ENCODE results near the gene ANKDD1A. TPM values are rescaled to one million over a fixed set of nuclear protein-coding genes. Genes with fewer than 3 reads are reported as not detected.

ANKDD1A gene
- total RNA-seq, 1 donor from 2014 or later, result 4.1 TPM

GRCh38 chr15:64907991-64908390 is 3.7 kb upstream of the ANKDD1A start:
- Mint-ChIP-seq H3K36me3 (peaks cover 6% of the 10 kb centered on the region), H3K9me3 (peaks cover 8% of the 10 kb centered on the region), H3K27ac (no peak overlapping the region), H3K4me3 (no peak overlapping the region), H3K27me3 (ENCODE audit: low read depth) (peaks cover 10% of the 10 kb centered on the region), H3K4me1 (peaks cover 27% of the 10 kb centered on the region)
- DNase-seq (ENCODE audit: low spot score in 2 of 2, unreplicated experiment in 2 of 2), result no peak
- TF ChIP-seq, protein P1, sequence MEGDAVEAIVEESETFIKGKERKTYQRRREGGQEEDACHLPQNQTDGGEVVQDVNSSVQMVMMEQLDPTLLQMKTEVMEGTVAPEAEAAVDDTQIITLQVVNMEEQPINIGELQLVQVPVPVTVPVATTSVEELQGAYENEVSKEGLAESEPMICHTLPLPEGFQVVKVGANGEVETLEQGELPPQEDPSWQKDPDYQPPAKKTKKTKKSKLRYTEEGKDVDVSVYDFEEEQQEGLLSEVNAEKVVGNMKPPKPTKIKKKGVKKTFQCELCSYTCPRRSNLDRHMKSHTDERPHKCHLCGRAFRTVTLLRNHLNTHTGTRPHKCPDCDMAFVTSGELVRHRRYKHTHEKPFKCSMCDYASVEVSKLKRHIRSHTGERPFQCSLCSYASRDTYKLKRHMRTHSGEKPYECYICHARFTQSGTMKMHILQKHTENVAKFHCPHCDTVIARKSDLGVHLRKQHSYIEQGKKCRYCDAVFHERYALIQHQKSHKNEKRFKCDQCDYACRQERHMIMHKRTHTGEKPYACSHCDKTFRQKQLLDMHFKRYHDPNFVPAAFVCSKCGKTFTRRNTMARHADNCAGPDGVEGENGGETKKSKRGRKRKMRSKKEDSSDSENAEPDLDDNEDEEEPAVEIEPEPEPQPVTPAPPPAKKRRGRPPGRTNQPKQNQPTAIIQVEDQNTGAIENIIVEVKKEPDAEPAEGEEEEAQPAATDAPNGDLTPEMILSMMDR (IDR thresholded peaks at IDR 0.05; ENCODE audit: unreplicated experiment), result no peak

- H3K27me3 Mint-ChIP-seq (ENCODE audit: low read depth), result peaks cover 10% of the 10 kb centered on the region
- no peak overlapping the region for H3K4me3 Mint-ChIP-seq
- H3K27ac Mint-ChIP-seq, result no peak overlapping the region
- peaks cover 20% of the 10 kb centered on the region for H3K4me1 Mint-ChIP-seq
- TF ChIP-seq, protein P1 (IDR thresholded peaks at IDR 0.05; ENCODE audit: unreplicated experiment), result no peak
- peaks cover 8% of the 10 kb centered on the region for H3K9me3 Mint-ChIP-seq
- H3K36me3 Mint-ChIP-seq, result peaks cover 6% of the 10 kb centered on the region
- DNase-seq (ENCODE audit: low spot score in 2 of 2, unreplicated experiment in 2 of 2), result no peak
These were observed 2.2 kb upstream of the ANKDD1A start for GRCh38 chr15:64909546-64909945.

GRCh38 chr15:64912379-64913325 is 950 bp downstream of the ANKDD1A start:
- no peak overlapping the region for H3K27ac Mint-ChIP-seq
- H3K36me3 Mint-ChIP-seq, result no peaks in the 10 kb centered on the region
- H3K9me3 Mint-ChIP-seq, result no peaks in the 10 kb centered on the region
- no peak for DNase-seq (ENCODE audit: low spot score in 2 of 2, unreplicated experiment in 2 of 2)
- TF ChIP-seq, protein P1 (IDR thresholded peaks at IDR 0.05; ENCODE audit: unreplicated experiment), result no peak
- H3K27me3 Mint-ChIP-seq (ENCODE audit: low read depth), result peaks cover 10% of the 10 kb centered on the region
- peaks cover 13% of the 10 kb centered on the region for H3K4me1 Mint-ChIP-seq
- H3K4me3 Mint-ChIP-seq, result peak overlapping the region; percentile 76

GRCh38 chr15:64915518-64916227 is 4.0 kb downstream of the ANKDD1A start:
- Mint-ChIP-seq H3K36me3 (no peaks in the 10 kb centered on the region), H3K4me1 (peaks cover 13% of the 10 kb centered on the region), H3K27me3 (ENCODE audit: low read depth) (peaks cover 6% of the 10 kb centered on the region), H3K9me3 (no peaks in the 10 kb centered on the region), H3K27ac (no peak overlapping the region), H3K4me3 (no peak overlapping the region)
- TF ChIP-seq, protein P1 (IDR thresholded peaks at IDR 0.05; ENCODE audit: unreplicated experiment), result no peak
- DNase-seq (ENCODE audit: low spot score in 2 of 2, unreplicated experiment in 2 of 2), result no peak

DNA sequence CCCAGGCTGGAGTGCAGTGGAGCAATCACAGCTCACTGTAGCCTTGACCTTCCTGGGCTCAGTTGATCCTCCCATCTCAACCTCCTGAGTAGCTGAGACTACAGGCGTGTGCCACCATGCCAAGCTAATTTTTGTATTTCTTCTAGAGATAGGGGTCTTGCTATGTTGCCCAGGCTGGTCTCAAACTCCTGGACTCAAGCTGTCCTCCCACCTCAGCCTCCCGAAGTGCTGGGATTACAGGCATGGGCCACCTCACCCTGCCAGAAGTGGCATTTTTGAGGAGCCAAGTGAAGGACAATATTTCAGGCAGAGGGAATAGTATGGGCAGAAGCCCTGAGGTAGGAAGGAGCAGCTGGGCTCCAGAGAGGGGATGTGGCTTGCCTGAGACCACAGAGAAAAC is 4.7 kb downstream of the ANKDD1A start:
- TF ChIP-seq, protein P1 (IDR thresholded peaks at IDR 0.05; ENCODE audit: unreplicated experiment), result no peak
- H3K4me1 Mint-ChIP-seq, result peaks cover 9% of the 10 kb centered on the region
- no peak overlapping the region for H3K27ac Mint-ChIP-seq
- no peak overlapping the region for H3K4me3 Mint-ChIP-seq
- no peaks in the 10 kb centered on the region for H3K9me3 Mint-ChIP-seq
- H3K36me3 Mint-ChIP-seq, result no peaks in the 10 kb centered on the region
- peaks cover 2% of the 10 kb centered on the region for H3K27me3 Mint-ChIP-seq (ENCODE audit: low read depth)
- no peak for DNase-seq (ENCODE audit: low spot score in 2 of 2, unreplicated experiment in 2 of 2)

Measured in mesothelial cell of epicardium (in vitro differentiated cells).